GM12872 (cell line): Measurements from ENCODE around the gene OTOP2.

Source experiments
- TF ChIP-seq, protein P1 (sequence below): IDR thresholded peaks from 3 replicates; pipeline ENCODE4 v1.5.1; 2011; ENCODE audit warnings: low read depth, mild to moderate bottlenecking, low read length, moderate library complexity; ENCODE audit not compliant: insufficient read depth

The OTOP2 gene

DNA sequence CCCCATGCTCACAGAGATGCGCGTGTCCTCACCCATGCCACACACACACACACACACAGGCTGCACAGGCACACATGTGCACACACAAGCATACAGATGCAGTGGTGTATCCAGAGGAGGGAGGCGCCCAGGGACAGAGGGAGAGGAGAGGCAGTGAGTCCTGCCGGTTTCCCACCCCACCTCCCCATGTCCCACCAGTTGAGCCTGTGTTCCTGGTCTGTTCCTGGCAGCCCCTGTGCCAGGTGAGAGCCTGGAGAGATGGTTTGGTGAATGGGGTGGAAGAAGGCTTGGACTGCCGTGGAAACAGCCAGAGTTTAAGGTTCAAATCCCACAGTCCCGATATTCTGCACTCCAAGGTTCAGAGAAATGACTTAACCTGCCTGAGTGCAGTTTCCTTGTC, 20.4 kb upstream of the OTOP2 start:
- TF ChIP-seq, protein P1, sequence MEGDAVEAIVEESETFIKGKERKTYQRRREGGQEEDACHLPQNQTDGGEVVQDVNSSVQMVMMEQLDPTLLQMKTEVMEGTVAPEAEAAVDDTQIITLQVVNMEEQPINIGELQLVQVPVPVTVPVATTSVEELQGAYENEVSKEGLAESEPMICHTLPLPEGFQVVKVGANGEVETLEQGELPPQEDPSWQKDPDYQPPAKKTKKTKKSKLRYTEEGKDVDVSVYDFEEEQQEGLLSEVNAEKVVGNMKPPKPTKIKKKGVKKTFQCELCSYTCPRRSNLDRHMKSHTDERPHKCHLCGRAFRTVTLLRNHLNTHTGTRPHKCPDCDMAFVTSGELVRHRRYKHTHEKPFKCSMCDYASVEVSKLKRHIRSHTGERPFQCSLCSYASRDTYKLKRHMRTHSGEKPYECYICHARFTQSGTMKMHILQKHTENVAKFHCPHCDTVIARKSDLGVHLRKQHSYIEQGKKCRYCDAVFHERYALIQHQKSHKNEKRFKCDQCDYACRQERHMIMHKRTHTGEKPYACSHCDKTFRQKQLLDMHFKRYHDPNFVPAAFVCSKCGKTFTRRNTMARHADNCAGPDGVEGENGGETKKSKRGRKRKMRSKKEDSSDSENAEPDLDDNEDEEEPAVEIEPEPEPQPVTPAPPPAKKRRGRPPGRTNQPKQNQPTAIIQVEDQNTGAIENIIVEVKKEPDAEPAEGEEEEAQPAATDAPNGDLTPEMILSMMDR, result no peak

GRCh38 chr17:74904687-74905409, 19.2 kb upstream of the OTOP2 start:
- TF ChIP-seq, protein P1, result no peak

DNA sequence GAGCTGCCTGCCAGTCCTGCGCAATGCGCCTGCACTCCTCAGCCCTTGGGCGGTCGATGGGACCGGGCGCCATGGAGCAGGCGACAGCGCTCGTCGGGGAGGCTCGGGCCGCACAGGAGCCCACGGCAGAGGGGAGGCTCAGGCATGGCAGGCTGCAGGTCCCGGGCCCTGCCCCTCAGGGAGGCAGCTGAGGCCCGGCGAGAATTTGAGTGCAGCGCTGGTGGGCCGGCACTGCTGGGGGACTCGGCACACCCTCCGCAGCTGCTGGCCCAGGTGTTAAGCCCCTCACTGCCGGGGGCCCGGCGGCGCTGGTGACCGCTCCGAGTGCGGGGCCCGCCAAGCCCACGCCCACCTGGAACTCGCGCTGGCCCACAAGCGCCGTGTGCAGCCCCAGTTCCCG, 17.1 kb upstream of the OTOP2 start:
- TF ChIP-seq, protein P1, result no peak

DNA sequence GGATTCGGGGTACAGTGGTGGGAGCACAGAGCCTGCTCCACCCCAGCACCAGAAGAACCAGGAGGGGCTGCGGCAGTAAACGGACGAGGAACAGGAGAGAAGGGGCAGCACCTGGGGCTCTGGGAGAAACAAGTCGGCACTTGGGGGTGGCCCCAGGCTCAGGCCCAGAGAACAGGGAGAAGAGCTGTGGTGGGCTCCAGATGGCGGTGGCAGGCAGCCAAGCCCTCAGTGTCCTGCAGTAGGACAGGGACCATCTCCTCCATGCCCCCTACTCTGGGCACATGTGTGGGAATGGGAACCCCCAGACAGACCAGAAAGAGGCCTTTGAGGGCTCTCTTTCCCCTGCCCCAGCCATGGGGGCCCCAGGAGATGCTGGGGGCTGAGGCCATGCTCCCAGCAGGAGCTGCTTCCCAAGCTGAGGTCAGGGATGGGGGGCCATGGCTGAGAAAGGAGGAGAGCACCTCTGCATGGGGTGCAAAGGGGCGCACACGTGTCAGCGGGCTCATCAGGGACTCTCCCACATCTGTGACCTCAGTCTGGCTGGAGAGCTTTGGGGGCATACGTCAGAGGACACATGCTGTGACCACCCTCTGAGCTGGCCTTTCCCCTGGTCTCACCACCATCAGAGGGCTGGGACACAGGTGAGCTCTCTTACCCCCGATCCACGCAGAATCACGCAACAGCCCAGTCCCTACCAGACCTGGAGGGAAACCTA, 7.8 kb upstream of the OTOP2 start:
- TF ChIP-seq, protein P1, result no peak

GRCh38 chr17:74916851-74917199, 7.2 kb upstream of the OTOP2 start:
- TF ChIP-seq, protein P1, result no peak

DNA sequence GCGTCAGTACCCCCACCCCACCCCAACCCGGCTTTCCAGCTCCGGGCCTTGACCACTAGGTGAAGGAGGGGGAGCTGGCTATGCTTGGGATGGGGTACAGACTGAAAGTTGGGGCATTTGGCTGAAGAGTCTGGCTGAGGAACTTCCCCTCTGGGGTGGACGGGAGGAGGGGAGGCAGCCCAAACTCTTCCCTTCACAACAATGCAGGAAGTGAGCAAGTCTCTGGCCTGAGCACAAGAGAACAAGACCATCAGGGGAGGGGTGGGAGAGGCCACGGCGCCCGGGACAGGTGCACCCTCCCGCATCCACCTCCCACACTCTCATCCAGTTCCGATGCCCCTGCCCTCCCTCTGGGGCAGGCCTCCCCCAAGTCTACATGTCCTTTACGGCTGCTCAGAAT, 6.6 kb upstream of the OTOP2 start:
- TF ChIP-seq, protein P1, result no peak

DNA sequence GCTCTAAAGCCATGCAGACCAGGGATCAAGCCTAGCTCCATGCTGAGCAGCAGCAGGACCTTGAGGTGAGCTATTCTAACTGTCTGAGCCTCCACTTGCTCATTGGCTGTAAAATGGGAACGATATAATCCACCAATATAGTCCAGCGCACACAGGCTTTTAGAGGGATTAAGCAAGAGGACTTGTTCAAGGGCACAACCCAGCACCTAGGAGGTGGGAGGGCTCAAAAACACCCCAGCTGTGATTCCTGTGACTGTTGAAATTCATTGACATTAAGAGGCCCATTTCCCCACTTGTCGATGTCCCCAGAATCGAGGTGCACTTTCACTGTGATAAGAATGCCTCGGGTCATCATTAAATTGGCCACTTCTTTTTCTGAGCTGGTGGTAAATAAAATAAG, 5.2 kb upstream of the OTOP2 start:
- TF ChIP-seq, protein P1, result no peak
